ENCODE measurements around the gene FAM81B. TPM values are rescaled to one million over a fixed set of nuclear protein-coding genes. Genes with fewer than 3 reads are reported as not detected.

FAM81B gene
- total RNA-seq, 1 donor from 2014 or later, result not detected

DNA sequence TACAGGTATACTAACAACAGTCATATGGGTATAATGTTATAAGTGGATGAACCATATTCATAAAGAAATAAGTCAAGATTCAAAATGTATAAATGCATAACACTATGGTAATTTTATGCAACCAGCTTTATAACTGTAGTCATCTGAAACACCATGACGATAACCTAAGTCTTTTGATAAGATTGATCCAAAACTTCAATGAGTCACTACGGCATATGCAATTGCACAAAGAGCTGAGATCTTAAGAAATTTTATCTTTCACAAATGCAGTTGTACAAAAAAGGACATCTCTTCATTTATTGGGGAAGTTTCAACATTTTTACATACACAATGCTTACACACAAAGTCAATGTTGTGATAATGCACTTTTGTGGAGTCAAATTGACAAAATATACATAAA, 20.3 kb downstream of the FAM81B start:
- H3K4me1 Mint-ChIP-seq, result no peaks in the 10 kb centered on the region
- Histone ChIP-seq H2AFZ (replicated peaks) (no peak overlapping the region), H3K4me1 (no peaks in the 10 kb centered on the region), H3K4me3 (no peak overlapping the region), H3K9me3 (ENCODE audit: low read depth) (no peaks in the 10 kb centered on the region), H3K36me3 (no peaks in the 10 kb centered on the region), H4K20me1 (ENCODE audit: low read depth) (no peaks in the 10 kb centered on the region), H3K79me2 (ENCODE audit: low read depth) (no peaks in the 10 kb centered on the region), H3K9ac (no peak overlapping the region), H3K27ac (no peak overlapping the region), H3K4me2 (no peak overlapping the region), H3F3A (ENCODE audit: low read depth) (no peaks in the 10 kb centered on the region), H3K27me3 (no peaks in the 10 kb centered on the region)
- TF ChIP-seq EZH2 (IDR thresholded peaks at IDR 0.05), result no peak
- TF ChIP-seq, protein P1, sequence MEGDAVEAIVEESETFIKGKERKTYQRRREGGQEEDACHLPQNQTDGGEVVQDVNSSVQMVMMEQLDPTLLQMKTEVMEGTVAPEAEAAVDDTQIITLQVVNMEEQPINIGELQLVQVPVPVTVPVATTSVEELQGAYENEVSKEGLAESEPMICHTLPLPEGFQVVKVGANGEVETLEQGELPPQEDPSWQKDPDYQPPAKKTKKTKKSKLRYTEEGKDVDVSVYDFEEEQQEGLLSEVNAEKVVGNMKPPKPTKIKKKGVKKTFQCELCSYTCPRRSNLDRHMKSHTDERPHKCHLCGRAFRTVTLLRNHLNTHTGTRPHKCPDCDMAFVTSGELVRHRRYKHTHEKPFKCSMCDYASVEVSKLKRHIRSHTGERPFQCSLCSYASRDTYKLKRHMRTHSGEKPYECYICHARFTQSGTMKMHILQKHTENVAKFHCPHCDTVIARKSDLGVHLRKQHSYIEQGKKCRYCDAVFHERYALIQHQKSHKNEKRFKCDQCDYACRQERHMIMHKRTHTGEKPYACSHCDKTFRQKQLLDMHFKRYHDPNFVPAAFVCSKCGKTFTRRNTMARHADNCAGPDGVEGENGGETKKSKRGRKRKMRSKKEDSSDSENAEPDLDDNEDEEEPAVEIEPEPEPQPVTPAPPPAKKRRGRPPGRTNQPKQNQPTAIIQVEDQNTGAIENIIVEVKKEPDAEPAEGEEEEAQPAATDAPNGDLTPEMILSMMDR (IDR thresholded peaks at IDR 0.05), result no peak
- TF ChIP-seq EZH2phosphoT487 (IDR thresholded peaks at IDR 0.05), result no peak
- no peak for DNase-seq (ENCODE audit: low spot score)
- no peaks in the 10 kb centered on the region for H3K9me3 Mint-ChIP-seq
- no peak overlapping the region for H3K27ac Mint-ChIP-seq
- H3K36me3 Mint-ChIP-seq, result no peaks in the 10 kb centered on the region
- no peak overlapping the region for H3K4me3 Mint-ChIP-seq
- H3K27me3 Mint-ChIP-seq (ENCODE audit: insufficient read depth, low read depth), result no peaks in the 10 kb centered on the region

DNA sequence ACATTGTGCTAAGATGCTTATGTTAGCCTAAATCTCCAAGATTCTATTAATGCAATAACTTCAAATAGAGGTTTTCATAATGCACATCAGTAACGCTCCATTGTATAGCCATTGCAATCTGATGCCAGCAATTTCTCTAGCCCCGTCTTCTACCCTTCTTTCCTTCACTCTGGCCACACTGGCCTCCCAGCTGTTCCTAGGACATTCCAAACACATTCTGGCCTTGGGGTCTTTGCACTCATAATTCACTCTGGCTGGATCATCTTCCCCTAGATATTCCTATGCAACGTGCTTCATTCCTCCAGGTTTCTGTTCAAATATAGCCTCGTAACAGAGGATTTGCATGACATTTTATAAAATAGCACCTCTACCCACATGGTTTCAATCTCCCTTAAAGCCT, 23.3 kb downstream of the FAM81B start:
- Histone ChIP-seq H3K79me2 (ENCODE audit: low read depth) (no peaks in the 10 kb centered on the region), H3F3A (ENCODE audit: low read depth) (no peaks in the 10 kb centered on the region), H3K4me3 (no peak overlapping the region), H3K27ac (no peak overlapping the region), H3K36me3 (no peaks in the 10 kb centered on the region), H3K4me1 (no peaks in the 10 kb centered on the region), H4K20me1 (ENCODE audit: low read depth) (no peaks in the 10 kb centered on the region), H3K4me2 (no peak overlapping the region), H3K27me3 (no peaks in the 10 kb centered on the region), H2AFZ (replicated peaks) (no peak overlapping the region), H3K9ac (no peak overlapping the region), H3K9me3 (ENCODE audit: low read depth) (no peaks in the 10 kb centered on the region)
- Mint-ChIP-seq H3K27me3 (ENCODE audit: insufficient read depth, low read depth) (no peaks in the 10 kb centered on the region), H3K9me3 (no peaks in the 10 kb centered on the region), H3K36me3 (no peaks in the 10 kb centered on the region), H3K27ac (no peak overlapping the region), H3K4me1 (no peaks in the 10 kb centered on the region), H3K4me3 (no peak overlapping the region)
- TF ChIP-seq, protein P1 (IDR thresholded peaks at IDR 0.05), result no peak
- TF ChIP-seq EZH2phosphoT487 (IDR thresholded peaks at IDR 0.05) (no peak), EZH2 (IDR thresholded peaks at IDR 0.05) (no peak)
- DNase-seq (ENCODE audit: low spot score), result no peak

DNA sequence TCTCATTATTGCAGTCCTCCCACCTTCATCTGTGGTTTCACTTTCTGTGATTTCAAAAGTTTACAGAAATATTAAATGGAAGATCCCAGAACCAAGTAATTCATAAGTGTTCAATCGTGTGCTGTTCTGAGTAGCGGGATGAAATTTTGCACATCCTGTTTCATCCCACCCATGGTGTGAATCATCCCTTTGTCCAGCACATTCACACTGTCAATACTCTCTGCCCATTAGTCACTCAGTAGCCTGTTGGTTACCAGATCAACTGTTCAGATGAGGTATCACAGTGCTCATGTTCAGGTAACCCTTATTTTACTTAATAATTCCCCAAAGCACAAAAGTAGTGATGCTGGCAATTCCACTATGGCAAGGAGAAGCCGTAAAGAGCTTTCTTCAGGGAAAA, 26.8 kb downstream of the FAM81B start:
- no peak overlapping the region for H3K9ac ChIP-seq
- no peaks in the 10 kb centered on the region for H3K9me3 ChIP-seq (ENCODE audit: low read depth)
- no peaks in the 10 kb centered on the region for H3K4me1 ChIP-seq
- Mint-ChIP-seq H3K27ac (no peak overlapping the region), H3K4me1 (no peaks in the 10 kb centered on the region), H3K4me3 (no peak overlapping the region), H3K9me3 (no peaks in the 10 kb centered on the region), H3K36me3 (no peaks in the 10 kb centered on the region), H3K27me3 (ENCODE audit: insufficient read depth, low read depth) (no peaks in the 10 kb centered on the region)
- no peaks in the 10 kb centered on the region for H3K36me3 ChIP-seq
- TF ChIP-seq, protein P1 (IDR thresholded peaks at IDR 0.05), result no peak
- no peak for TF ChIP-seq EZH2phosphoT487 (IDR thresholded peaks at IDR 0.05)
- TF ChIP-seq EZH2 (IDR thresholded peaks at IDR 0.05), result no peak
- no peak overlapping the region for H3K27ac ChIP-seq
- no peaks in the 10 kb centered on the region for H3K79me2 ChIP-seq (ENCODE audit: low read depth)
- no peaks in the 10 kb centered on the region for H3F3A ChIP-seq (ENCODE audit: low read depth)
- no peaks in the 10 kb centered on the region for H4K20me1 ChIP-seq (ENCODE audit: low read depth)
- no peak overlapping the region for H2AFZ ChIP-seq (replicated peaks)
- no peak overlapping the region for H3K4me2 ChIP-seq
- H3K4me3 ChIP-seq, result no peak overlapping the region
- H3K27me3 ChIP-seq, result no peaks in the 10 kb centered on the region
- no peak for DNase-seq (ENCODE audit: low spot score)

Measured in neural progenitor cell (in vitro differentiated cells).